DMS53 (cell line): Measurements from ENCODE around the gene RRAS2.
A peak's percentile ranks its signal among the peaks of the same experiment; 100 is the strongest.
"Not testable (repeated sequence)": the region's sequence is repeated elsewhere in the genome, so short reads cannot be mapped to it uniquely, and the experiment has no call there.

Experiments
- DNase-seq: peaks from one replicate; lab custom pipeline; 2025; lab: John Stamatoyannopoulos, UW

RRAS2 gene

DNA sequence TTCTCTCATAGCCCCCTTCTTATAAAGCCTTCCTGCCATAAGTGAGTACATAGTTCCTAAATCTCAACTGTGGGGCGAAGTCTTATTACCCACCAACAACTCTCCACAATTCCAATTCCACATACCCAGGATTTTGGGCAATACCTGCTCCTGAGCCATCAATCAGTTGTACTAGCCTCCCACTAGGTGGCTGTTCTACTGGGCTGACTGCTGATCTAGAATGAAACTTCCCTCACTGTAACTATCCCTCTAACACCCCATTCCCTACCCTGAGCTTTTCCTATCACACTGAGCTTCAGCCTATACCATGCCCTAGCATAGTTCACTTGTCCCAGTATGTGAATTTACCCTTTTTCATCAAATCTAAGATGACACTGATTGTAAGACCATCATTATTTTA lies 52.5 kb downstream of the RRAS2 start:
- no peak for DNase-seq

DNA sequence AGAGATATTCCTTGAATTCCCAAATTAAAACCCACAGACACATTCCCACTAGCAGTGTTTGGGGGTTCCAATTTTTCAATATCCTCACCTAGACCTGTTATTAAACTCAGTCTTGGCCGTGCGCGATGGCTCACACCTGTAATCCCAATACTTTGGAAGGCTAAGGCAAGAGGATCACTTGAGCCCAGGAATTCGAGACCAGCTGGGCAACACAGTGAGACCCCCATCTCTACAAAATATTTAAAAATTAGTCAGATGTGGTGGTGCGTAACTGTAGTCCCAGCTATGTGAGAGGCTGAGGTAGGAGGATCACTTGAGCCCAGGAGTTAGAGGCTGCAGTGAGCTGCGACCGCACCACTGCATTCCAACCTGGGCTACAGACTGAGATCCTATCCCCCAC lies 53.3 kb downstream of the RRAS2 start:
- DNase-seq, result no peak

DNA sequence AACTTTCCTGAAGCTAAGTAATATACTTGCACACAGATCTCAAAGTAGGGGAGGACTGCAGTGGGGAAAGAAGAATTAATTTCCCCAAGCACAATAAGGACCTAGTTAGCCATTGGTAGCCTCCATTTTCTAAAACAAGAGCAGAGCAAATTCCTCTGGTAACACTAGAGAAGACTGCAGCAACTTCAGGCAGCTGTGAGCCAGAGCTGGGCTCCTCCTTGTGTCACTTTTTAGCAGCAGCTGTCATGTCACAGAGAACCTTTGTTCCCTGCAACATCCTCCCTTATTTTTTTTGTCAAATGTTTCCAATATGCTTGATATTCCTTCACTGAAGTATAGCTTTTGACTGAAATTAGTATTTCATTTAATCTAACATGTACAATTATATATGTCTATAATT lies 54.4 kb downstream of the RRAS2 start:
- DNase-seq, result no peak

DNA sequence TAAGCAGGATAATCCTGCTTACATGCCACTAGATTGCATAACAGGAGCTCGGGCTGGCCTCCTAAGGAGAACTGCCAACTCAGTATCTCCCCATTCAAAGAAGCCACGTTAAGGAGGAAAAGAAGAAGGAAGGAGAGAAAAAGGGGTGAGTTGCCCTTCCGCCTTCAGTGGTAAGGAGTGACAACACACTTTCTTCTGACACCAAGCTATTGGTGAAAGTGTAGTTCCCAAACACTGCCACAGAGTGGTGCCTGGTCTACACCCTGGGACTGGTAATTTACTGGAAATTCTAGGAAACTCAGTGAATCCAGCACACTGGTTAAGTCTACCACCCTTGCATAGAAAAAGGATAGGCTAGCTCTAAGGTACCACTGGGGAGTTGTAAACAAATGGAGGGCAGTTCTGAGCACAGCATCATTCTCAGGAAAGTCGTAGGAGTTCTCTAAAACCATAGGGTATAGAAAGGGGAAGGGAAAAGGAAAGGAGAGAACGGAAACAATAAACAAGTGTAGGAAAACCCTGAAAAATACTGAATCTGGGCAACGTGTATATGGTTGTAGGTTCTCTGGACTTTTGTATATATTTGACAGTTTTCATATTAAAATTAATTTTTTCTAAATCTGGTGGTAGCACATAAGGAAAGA lies 58.2 kb downstream of the RRAS2 start:
- peak; percentile 83 for DNase-seq

DNA sequence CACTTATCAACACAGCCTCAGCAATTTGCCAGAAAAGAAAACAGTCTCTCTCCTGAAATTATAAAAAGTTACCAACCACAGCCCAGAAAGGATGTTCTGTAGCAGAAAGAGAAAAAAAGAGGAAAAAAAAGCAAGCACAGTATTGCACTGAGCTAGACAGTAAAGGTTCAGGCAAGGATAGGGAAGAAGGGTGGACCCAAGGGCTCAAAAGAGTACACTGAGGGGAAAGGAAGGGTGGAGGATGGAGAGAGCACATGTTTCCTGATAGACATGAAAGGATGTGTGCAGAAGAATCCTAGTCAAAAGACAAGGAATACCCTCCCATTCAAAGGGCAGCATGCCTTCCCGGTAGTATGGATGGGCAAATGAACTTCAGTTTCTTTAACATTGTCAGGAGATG lies 59.1 kb downstream of the RRAS2 start:
- DNase-seq, result no peak

DNA sequence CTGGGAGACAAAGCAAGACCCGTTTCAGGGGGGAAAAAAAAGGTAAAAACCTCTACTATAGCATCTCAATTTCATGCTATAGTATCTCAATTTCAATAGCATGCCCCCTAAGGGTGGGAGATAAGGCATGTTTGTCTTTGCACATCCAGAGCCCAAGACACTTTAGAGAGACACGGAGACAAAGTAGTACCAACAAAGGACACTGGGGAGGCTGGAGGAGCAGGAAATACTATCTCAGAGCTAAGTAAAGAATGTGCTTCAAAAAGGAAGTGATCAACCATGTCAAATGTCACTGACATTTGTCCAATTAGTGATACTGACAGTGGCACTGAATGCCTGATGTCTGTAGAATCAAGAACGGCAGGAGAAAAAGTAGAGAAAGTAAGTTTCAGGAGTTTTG lies 68.6 kb downstream of the RRAS2 start:
- peak; percentile 20 for DNase-seq

DNA sequence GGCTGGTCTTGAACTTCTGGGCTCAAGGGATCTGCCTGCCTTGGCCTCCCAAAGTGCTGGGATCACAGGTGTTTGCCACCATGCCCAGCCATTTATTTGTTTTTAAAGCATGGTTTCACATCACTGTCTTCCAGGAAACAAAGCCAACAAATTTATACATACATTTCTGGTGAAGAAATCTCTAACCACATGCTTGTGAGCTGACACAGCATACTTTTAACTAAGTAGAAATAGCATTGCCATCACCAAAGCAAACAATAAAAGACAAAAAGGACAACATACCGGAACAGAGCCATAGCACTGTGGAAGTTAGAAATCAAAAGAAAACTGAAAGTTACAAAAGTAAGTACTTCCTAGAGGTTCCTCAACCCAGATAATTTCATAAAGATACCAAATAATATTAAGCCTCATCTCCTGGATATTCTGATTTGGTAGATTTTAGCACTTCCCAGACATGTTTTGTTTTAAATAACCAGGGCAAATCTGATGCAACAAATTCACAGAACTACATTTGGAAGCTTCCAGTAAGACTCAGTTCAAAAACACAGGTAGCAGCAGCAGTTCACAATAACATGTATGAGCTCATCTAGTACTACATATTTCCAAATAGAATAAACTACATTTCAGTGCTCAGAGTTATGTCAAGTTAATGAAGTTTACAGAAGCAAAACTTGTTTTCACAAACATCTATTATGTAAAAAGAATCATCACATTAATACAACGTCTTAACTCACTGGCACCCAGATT lies 70.6 kb downstream of the RRAS2 start:
- peak; percentile 32 for DNase-seq

DNA sequence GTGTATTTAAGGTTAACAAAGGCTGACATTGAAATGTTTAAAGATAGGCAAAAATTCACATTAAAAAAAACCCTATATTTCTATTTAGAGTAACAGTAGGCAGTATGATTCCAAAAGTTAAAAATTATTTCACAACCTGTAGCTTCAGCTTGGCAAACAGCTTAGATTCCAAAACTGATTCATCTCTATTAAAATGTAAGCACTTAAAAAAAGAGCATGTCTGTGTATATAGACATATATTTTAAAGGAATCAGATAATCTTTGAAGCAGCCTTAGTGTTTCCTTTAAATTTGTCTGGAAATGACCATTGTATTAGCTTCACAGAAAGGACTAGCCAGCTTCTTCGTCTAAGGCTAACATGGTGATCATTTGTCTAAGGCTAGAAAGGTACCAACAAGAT lies 80.1 kb downstream of the RRAS2 start:
- not testable (repeated sequence) for DNase-seq

DNA sequence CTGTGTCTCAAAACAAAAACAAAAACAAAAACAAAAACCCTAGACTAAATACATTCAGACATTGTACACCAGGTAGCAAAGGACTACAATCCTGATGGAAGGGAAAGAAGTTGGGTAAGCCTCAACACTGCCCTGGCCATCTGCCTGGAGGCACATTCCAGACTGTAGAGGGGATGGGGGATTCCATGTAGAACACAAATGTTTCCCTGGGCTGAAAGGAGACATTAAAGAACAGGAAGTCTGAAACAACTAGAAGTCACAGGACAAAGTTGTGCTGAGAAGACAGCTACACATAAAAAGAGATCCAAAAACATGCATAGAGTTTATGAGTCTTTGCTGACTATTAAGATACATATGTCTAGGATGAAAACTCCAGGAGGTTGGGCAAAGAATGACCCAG lies 83.9 kb downstream of the RRAS2 start:
- no peak for DNase-seq

DNA sequence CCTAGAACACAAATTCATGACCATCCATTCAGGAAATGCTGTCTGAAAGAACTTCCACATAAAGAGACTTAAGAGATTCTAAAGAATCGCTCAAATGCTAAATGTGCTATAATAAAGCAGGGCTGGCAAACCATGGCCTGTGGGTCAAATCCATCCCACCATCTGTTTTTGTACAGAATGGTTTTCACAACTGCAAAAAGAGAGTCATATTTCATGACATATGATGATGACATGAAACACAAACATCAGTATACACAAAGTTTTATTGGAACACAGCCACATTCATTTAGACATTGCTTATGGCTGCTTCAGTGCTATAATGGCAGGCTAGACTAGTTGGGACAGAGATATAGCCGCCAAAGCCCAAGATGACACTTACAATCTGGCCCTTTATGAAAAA lies 85.1 kb downstream of the RRAS2 start:
- no peak for DNase-seq

DNA sequence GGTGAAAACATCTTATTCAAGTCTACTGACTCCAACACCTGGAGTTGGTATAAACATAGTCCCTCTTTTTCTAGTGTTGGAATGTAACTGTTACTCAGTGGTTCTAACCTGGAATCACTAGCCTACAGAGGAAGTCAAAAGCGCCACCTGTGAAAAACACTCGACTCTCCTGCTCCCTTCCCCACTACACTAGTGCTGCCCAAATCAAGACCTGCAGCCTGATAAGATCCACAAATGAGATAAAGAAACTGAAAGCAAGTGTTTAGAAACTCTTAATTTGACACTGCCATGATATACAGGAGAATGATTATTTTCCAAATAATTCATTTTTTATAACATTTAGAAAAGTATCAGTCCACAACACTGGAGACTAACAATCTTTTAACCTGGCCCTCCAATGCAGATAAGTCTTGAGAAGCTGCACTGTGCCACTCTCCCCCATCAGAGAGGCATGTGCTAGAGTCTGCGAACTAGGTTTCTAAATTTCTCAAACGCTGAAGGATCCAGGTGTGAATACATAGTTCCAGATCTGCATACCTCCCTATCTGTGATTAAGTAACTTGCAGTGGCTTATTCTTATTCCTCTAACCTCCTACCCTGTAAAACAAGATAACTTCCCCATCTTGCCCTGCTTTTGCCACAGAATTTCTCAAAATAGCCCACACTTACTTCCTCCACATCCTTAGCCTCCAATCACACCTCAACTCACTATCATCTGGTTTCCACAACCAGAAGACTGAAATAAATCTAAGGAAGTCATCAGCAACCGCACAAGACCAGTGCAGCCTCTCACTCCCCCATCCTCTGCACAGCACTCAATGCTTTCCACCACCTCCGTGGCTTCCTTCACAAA lies 88.1 kb downstream of the RRAS2 start:
- no peak for DNase-seq

DNA sequence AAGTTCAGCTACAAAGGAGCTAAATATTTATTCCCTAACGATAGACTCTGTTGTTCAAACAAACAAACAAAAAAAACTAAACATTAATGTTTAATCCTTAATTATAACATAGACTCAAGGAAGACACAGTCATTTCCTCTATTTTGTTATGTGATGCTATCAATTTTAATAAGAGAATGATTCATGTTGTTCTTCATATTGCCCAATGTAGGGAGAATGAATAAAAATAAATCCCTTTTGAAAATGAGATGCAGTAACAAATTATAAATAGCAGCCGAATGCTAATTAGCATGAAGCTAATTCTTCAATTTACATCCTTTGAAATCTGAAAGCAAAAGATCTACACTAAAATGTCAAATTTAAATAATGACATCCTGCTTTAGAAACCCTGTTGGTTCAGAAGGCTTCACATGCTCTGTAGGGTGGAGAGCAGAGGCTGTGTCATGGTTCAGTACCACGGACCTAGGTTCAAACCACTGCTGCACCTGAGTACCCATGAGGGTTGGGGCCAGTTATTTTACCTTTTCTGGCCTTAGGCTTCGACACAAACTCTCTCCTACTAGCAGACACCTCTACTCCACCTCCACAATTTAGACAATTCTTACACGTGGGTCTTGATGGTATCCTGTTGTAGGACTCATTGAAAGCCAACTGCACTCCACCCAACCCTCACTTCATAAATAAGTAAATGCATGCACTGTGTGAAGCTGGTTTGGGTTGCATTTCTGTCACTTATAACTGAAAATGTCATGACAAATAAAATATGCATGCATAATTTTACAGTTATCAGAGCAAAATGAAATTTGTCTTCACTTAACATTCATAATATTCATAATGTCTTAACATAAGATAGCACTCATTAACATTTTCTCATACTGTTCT lies 89.0 kb downstream of the RRAS2 start:
- DNase-seq, result no peak

DNA sequence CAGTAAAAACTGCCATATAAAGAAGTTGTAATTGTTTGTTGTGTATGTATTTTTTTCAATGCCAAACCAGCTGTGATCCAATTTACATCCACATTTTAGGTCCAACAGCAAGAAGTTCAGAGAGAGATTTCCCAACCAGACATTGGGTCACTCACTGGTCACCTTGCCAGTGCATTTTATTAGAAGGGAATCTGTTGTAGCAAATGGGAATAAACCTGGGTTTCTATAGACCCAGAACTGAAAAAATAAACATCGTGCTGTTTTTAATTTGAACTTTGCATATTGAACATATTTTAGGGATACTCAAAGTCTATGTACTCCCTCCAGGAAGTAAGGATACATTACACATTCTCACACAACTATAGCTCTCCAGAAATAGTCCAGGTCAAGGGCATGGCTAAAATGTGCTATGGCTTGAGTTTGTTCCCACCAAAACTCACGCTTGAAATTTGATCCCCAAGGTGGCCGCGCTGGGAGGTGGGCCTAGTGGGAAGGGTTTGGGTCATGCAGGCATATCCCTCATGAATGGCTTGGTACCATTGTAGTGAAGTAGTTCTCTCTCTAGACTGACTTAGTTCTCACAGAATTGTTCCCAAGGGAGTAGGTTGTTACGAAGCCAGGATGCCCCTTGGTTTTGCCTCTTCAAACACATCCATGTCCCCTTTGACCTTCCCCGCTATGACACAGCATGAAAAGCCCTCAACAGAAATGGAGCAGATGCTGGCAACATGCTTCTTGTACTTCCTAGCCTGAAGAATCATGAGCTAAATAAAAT lies 90.9 kb downstream of the RRAS2 start:
- DNase-seq, result no peak

DNA sequence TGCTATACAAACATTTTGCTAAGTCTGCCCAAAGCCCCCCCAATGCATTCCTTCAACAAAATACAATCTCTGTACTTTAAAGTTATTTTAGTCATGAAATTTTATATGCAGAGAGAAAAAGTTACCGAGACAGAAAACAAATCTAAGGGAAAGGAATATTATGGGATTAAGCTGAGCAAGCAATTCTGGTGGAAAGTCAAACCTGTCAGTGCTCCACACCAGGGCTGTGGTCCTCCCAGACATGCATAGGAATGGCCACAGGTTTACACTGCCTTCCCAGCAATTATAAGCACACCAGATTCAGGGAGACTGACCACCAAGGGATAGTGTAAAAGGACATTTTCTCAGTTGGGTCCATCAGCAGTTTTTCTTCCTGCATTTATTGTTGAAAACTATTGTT lies 92.4 kb downstream of the RRAS2 start:
- DNase-seq, result no peak

DNA sequence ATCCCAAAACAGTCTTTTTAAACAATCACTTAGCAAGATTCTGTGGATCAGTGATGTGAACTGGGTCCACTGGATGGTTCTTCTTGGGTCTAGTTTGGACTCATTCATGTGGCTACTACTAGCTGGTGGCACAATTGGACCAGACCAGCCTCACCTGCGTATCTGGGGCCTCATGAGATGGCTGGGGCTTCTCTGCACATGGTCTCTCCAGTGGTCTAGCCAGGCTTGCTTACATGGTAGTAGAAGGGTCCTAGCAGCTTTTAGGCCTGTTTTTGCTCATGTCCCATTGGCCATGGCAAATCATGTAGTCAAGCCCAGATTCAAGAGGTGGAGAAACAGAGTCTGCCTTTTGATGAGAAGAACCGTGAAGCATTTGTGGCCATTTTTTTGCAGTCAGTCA lies 94.0 kb downstream of the RRAS2 start:
- DNase-seq, result no peak

DNA sequence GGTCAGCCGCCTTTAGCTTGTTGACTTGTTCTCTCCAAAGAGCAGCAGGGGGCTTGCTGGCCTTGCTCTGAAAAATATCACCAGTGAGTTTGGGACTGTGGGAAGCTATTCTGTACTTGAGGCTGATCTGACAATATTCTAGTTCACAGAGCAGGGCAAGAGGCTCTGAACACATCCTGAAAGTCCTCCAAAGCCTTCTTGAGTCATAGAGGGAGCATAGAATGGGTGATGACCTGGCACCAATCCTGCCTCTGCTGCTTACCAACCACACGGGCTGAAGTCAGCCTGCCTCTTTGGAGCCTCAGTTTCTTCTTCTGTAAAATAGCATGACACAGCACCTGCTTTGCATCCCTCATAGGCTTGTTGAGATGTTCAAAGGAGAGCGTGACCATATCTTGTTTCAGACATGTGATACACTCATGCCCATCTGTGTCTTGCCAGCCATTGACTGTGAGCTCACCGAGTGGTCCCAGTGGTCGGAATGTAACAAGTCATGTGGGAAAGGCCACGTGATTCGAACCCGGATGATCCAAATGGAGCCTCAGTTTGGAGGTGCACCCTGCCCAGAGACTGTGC lies 96.6 kb downstream of the RRAS2 start:
- no peak for DNase-seq

DNA sequence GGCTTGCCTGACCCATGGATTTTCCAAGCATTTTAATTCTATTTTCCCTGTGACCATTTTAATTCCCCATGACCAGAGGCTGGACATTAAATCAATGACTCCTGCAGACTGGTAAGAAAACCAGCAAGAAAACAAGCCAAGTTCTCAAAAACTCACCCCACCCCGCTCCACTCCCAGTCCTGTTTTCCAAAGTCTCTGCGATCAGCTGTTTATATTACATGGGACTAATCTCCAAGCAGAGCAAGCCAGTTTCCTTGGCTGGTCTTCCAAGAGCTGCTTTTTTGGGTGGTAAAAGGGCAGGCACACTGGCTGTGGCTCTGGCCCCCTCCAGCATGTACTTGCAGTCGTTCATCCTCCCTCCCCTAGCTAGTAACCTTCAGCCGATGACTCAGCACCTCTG lies 97.9 kb downstream of the RRAS2 start:
- no peak for DNase-seq

DNA sequence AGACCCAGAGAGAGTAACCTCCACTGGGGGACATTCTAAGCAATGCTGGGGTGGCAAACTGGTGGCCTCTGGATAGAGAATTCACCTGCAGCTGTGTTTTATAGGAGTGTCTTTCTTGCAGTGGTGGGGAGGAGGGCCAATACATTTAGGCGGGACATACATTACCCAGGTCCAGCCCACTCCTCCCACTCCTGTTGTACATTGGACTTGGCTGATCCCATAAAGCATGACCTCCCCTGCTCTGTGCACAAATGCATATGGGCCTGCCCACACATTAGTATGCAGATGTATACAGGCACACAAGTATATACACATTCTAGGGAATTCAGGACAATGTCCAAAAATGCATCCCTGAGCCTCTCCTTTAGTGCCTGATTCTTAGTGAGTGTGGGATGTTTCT lies 99.1 kb downstream of the RRAS2 start:
- no peak for DNase-seq

DNA sequence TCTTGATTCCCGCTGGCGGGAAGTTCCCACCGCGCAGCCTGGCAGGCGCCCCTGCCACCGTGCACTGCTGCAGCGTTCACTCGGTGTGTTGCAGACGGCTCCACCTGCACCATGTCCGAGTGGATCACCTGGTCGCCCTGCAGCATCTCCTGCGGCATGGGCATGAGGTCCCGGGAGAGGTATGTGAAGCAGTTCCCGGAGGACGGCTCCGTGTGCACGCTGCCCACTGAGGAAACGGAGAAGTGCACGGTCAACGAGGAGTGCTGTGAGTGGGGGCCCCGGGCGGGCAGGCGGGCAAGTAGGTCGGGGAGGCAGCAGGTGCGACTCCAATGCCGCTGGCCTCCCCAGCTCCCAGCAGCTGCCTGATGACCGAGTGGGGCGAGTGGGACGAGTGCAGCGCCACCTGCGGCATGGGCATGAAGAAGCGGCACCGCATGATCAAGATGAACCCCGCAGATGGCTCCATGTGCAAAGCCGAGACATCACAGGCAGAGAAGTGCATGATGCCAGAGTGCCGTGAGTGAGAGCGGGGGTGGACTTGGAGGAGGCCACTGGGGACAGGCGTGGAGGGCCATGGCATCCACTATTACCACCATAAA lies 99.7 kb downstream of the RRAS2 start:
- DNase-seq, result peak; percentile 86

DNA sequence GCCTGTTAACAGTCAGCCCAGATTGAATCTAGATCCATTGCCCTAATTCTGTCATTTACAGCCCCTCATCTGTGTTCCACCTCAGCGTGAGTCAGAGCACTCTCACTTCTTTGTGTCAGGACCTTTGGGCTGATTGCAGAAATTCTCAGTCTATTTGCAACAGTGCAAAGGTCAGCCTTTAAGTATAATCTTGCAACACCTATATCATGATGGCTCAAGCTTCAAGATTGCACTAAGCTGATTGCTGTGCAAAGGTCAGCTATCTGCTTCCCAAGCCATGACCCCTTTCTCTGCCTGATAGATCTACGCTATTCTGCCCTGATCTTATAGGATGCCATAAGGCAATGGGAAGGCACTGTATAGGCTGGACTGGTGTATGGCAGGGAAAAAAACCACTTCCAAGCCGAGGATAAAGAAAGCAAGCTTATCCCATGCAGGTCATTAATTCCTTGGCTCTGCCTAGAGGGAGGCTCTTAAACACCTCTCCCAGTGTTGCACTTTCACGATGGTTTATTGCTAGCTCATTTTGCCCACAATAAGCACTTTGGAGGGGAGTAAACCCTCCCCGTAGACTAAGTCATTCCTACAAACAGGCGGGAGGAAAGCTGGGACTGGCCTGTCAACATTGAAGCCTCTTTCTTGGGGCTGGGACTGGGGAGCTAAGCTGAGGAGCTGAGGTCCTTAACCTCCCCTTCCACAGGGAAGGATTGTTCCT lies 100.6 kb downstream of the RRAS2 start:
- peak; percentile 27 for DNase-seq
